Fibroblast of peridontal ligament (primary cell): ENCODE data around the gene ARHGEF7.
"Not testable (repeated sequence)": the region's sequence is repeated elsewhere in the genome, so short reads cannot be mapped to it uniquely, and the experiment has no call there.

Source experiments
- DNase-seq: peaks from one replicate; pipeline ENCODE4 v3.0.0-alpha.2; 2010; ENCODE audit errors: extremely low read depth

The ARHGEF7 gene

DNA sequence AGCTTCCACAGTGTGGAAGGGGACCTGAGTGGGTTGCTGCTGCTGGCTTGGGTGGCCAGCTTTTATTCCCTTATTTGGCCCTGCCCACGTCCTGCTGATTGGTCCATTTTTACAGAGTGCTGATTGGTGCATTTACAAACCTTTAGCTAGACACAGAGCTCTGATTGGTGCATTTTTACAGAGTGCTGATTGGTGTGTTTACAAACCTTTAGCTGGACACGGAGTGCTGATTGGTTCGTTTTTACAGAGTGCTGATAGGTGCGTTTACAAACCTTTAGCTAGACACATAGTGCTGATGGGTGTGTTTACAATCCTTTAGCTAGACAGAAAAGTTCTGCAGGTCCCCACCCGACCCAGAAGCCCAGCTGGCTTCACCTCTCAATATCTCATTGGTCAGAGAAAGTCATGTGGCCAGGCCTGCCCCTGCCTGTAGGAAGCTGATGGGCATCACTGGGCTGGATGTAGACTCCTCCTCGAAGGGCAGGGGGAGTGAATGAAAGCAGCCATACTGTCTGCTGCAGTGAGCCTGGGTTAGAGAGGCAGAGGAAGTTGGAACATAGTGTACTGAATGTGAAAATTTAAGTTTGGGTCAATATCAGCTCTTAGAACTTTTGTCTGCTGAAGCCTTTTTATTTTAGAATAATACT, 83.7 kb downstream of the ARHGEF7 start:
- not testable (repeated sequence) for DNase-seq

GRCh38 chr13:111201304-111201940, 86.3 kb downstream of the ARHGEF7 start:
- no peak for DNase-seq

DNA sequence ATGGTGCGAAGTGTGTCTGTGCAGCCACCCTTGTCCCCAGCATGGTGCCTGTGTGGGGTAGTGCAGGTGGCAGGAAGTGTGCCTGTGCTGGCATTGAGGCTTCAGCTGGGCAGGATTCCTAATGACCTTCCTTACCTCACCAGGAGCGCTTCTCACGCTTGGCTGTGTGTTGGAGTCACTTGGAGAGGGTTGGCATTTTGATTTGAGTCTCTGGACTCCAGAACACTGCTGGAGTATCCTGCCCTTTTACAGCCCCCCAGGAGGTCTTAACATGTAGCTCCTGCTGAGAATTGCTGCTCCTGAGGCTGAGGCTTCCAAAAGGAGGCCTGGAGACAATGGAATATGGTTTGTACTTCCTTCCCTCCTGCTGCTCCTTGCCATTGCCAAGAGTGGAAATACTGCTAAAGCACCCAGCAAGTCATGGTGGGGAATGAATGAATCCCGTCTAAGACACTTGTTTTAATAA, 87.1 kb downstream of the ARHGEF7 start:
- no peak for DNase-seq

DNA sequence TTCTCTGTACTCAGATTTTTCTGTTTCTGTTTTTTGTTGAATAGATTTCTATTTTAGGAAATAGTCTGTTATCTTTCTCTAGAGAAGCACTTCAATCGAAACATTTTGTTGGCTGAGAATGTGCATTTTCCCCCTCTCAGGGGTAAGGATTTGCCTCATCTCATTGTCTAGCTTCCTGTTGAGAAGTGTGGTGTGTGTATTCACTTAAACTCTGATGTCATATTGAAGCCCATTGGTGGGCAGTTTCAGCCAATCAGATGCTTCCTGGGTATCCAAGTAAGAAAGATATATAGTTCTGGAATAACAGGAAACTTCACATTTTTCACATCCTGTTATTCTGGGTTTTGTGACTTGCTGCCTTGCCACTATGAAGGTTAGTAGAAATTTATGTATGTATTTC, 87.6 kb downstream of the ARHGEF7 start:
- DNase-seq: peak; percentile 84

GRCh38 chr13:111203736-111204389, 88.8 kb downstream of the ARHGEF7 start:
- no peak for DNase-seq

GRCh38 chr13:111204438-111205177, 89.5 kb downstream of the ARHGEF7 start:
- DNase-seq: peak; percentile 78

- DNase-seq: no peak
Measured at GRCh38 chr13:111206148-111206547, 91.0 kb downstream of the ARHGEF7 start.

- DNase-seq: no peak
Measured at GRCh38 chr13:111209613-111210012, 94.5 kb downstream of the ARHGEF7 start.

GRCh38 chr13:111210091-111210490, 95.0 kb downstream of the ARHGEF7 start:
- DNase-seq: no peak

GRCh38 chr13:111210544-111211469, 95.7 kb downstream of the ARHGEF7 start:
- DNase-seq: peak; percentile 85

GRCh38 chr13:111211789-111212516, 96.8 kb downstream of the ARHGEF7 start:
- no peak for DNase-seq

GRCh38 chr13:111212517-111212873, 97.4 kb downstream of the ARHGEF7 start:
- no peak for DNase-seq

DNA sequence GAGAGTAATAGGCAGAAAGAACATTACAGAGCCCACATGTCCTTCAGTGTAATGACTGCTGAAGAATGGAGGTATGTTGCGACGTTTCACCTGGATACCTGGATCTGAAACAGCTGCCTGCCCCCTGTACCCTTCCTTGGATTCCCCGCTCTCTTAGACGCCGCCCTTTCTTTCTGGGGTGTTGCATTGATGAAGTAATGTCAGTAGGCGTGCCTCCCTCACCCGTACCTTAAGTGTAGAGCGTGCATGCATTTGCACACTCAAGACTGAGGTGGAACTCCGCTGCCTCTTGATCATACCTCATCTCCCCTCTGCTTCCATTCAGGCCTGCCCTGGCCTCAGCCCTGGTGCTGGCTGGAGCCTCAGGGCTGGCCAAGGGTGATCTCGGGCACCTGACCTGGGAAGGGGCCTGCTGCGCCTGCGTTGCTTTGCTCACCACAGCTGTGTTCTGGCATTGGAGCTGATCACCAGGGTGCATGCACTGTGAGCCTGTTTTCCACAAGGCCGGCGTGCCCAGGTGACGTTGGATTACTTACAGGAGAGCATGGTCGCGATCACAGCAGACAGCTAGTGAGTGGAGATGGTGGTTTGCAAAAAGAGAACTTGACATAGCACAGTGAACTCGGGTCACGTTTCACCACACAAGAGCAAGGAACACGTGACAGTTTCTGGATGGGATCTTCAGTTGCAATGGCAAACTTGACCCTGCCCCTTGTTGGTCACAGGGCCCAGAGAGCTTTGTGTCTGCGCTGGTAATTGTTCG, 99.0 kb downstream of the ARHGEF7 start:
- no peak for DNase-seq

DNA sequence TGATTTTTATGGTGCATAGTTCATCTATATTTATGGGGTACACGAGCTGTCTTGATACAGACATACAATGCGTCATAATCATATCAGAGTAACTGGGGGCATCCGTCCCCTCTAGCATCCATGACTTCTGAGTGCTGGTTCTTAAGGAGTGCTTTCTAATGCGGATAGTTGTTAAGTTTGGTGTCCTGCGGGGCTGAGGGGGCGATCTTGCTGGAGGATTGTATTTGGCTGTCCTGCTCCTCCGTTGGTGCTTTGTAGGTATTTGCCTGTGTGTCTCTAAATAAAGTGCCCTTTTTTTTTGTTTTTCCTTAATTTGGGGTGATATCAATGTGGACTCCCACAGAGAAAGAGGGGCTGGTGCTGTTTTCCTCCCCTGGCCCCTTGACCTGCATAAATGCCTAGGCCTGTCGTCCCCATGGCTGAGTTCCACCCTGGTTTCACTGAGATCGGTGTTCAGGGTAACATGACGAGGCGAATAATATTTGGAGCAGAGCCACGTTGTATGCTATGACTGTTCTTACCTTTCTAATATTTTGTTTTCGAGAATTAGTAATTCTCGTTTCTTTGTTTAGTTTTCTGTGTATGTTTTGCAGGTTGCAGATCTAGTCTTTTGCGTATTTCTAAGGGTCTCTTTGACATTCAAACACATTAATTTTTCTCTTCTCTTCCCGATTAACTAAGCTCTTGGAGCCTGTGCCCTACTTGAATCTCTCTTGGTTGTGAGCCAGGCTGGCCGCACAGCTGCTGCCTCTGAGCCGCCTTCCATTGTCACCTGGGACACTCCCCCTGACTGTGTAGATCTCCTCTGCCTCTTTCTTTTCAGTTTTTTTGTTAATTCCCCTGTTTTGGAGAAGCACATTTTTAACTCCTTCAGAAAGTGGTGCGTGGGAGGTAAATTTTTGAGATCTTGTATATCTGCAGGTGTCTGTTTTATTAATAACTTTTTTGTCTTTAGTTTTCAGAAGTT, 100.3 kb downstream of the ARHGEF7 start:
- no peak for DNase-seq

DNA sequence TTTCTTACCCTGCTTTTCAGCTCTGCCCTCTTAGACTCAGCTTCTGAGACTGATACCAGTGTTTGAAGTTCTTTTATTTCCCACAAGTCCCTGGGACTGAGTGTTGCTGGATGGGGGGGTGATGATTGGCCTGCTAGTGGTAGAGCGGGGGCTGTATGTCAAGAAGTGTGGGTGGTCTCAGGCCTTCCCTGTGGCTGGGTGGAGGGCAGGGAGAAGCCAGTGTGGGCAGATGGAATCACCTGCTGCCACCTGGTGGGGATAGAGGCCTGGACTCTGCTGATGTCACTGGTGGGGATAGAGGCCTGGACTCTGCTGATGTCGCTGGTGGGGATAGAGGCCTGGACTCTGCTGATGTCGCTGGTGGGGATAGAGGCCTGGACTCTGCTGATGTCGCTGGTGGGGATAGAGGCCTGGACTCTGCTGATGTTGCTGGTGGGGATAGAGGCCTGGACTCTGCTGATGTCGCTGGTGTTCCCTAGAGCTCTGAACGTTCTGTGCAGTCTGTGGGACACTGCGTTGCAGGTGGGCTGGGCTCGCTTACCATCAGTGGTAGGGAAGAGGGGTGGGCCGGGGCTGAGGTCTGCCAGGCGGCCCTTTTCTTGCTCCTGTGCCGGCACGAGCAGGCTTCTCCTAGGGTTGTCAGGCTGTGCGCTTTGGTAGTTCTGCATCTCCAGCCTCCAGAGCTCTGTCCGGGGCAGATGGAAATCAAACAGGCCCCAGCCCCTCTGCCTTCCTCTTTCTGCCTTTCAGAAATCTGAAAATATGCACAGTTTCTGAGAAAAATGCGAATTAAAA, 101.3 kb downstream of the ARHGEF7 start:
- peak; percentile 29 for DNase-seq

- no peak for DNase-seq
Measured at GRCh38 chr13:111217641-111218040, 102.5 kb downstream of the ARHGEF7 start.

GRCh38 chr13:111219280-111219679, 104.2 kb downstream of the ARHGEF7 start:
- DNase-seq: peak; percentile 73

GRCh38 chr13:111219950-111220349, 104.8 kb downstream of the ARHGEF7 start:
- DNase-seq: no peak
